Stomach (tissue), 9 donors: ENCODE measurements around the gene ZBTB8OS. TPM values are rescaled to one million over a fixed set of nuclear protein-coding genes. Genes with fewer than 3 reads are reported as not detected.

Source experiments
- DNase-seq, 2 donors: peaks; one replicate each; pipeline versions ENCODE4 v3.0.0 to v3.0.0-alpha.2; 2013 to 2019
- H3K27ac ChIP-seq, 5 donors: fragments of 200-600 bp in 4 of 5; sonication (generic) in 4 of 5; one replicate each; pipeline ENCODE4 v1.5.1; 2013 to 2019; ENCODE audit warnings: mild to moderate bottlenecking in 1 of 5, moderate library complexity in 1 of 5
- H3K27me3 ChIP-seq, 3 donors: fragments of 200-600 bp; sonication (generic); one replicate each; pipeline ENCODE4 v1.5.1; 2017 to 2019; ENCODE audit warnings: mixed run types in 1 of 3
- H3K36me3 ChIP-seq, 4 donors: fragments of 200-600 bp; sonication (generic); 1 replicate in 3 of 4; 2 replicates in 1 of 4; pipeline ENCODE4 v1.5.1; 2016 to 2019
- H3K4me1 ChIP-seq, 4 donors: fragments of 200-600 bp; sonication (generic); one replicate each; pipeline ENCODE4 v1.5.1; 2016 to 2019
- H3K4me3 ChIP-seq, 4 donors: fragments of 200-600 bp; sonication (generic) in 3 of 4; one replicate each; pipeline ENCODE4 v1.5.1; 2016 to 2019; ENCODE audit warnings: mild to moderate bottlenecking in 1 of 4
- H3K9me3 ChIP-seq, 4 donors: fragments of 200-600 bp; sonication (generic); one replicate each; pipeline ENCODE4 v1.5.1; 2016 to 2019
- EP300 ChIP-seq: sonication (generic); formaldehyde crosslinking; IDR thresholded peaks from one replicate; pipeline ENCODE4 v1.6.1; 2017; ENCODE audit warnings: antibody characterized with exemption
- POLR2A ChIP-seq, 4 donors: fragments of 450-650 bp; IDR thresholded peaks; one replicate each; pipeline ENCODE4 v1.6.1; 2016; ENCODE audit warnings: antibody characterized with exemption in 4 of 4, control low read depth in 2 of 4, mild to moderate bottlenecking in 1 of 4, moderate library complexity in 1 of 4
- POLR2AphosphoS5 ChIP-seq, 3 donors: sonication (generic); formaldehyde crosslinking; IDR thresholded peaks; one replicate each; pipeline ENCODE4 v1.6.1; 2016; ENCODE audit warnings: antibody characterized with exemption in 3 of 3
- WGBS, 5 donors: extraction: QIAGEN DNeasy Blood & Tissue Kit in 3 of 5; methylation state at CpG; one replicate each; pipeline versions ENCODE4 v1.1.5 to v1.1.7; 2013 to 2018; 5-methylcytosine and 5-hydroxymethylcytosine counted together
- intact Hi-C: fragments of 100-400 bp; cut with DNase I; formaldehyde crosslinking; loops from one replicate; pipeline ENCODE4 v1.15.1; 2023; ENCODE audit warnings: low total_unique reads
- polyA plus RNA-seq, 3 donors: library from polyadenylated mRNA; stranded (reverse); fragments of 200-250 nt; gene quantifications; one replicate each; pipeline ENCODE4 v1.2.3, GENCODE V29; 2013
- small RNA-seq, 4 donors: library from RNA; depleted of rRNA; stranded (forward); fragments of <200 nt; gene quantifications; one replicate each; pipeline ENCODE3, GENCODE V24; 2016
- total RNA-seq, 5 donors: library from RNA; depleted of rRNA; stranded (reverse); fragments of >200 nt; gene quantifications; one replicate each; pipeline versions ENCODE4 v1.1.0 to v1.2.3, GENCODE V29; 2014 to 2016
- TF ChIP-seq, protein P1 (sequence below), 7 experiments: fragments of 450-650 bp in 4 of 7; fragments of 200-600 bp in 3 of 7; sonication (generic) in 3 of 7; IDR thresholded peaks; one replicate each; pipeline ENCODE4 v1.5.1; 2016 to 2019; ENCODE audit warnings: antibody characterized with exemption in 7 of 7, control low read depth in 2 of 7, mild to moderate bottlenecking in 1 of 7
- donor health status: healthy with polysubstance abuse.
- donor health status: Bipolar disorder and iron deficiency.
- donor health status: healthy.

The ZBTB8OS gene
- total and polyA plus RNA-seq, 8 donors, result 10.4 to 151 (median 49.2) TPM

DNA sequence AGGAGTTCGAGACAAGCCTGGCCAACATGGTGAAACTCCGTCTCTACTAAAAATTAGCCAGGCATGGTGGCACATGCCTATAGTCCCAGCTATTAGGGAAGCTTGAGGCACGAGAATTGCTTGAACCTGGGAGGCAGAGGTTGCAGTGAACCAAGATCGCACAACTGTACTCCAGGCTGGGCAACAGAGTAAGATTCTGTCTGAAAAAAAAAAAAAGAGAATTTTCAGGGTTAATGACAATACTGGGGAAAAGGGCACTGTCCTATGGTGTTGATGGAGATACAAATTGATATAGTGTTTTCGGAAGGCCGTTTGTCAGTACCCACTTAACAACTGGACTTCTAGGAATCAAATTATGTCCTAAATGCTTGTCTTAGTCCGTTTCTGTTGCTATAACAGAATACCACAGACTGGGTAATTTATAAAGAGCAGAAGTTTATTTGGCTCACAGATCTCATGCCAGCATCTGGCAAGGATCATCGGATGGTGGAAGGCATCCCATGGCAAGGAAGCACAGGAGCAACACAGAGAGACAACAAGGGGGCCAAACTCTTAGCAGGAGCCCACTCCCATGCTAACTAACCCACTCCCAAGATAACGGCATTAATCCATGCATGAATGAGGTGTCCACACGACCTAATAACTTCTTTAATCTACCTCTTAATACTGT is 69.9 kb downstream of the ZBTB8OS start:
- TF ChIP-seq POLR2AphosphoS5 (IDR thresholded peaks at IDR 0.05) (no peak), POLR2A (IDR thresholded peaks at IDR 0.05) (no peak), EP300 (no peak)
- TF ChIP-seq, protein P1, sequence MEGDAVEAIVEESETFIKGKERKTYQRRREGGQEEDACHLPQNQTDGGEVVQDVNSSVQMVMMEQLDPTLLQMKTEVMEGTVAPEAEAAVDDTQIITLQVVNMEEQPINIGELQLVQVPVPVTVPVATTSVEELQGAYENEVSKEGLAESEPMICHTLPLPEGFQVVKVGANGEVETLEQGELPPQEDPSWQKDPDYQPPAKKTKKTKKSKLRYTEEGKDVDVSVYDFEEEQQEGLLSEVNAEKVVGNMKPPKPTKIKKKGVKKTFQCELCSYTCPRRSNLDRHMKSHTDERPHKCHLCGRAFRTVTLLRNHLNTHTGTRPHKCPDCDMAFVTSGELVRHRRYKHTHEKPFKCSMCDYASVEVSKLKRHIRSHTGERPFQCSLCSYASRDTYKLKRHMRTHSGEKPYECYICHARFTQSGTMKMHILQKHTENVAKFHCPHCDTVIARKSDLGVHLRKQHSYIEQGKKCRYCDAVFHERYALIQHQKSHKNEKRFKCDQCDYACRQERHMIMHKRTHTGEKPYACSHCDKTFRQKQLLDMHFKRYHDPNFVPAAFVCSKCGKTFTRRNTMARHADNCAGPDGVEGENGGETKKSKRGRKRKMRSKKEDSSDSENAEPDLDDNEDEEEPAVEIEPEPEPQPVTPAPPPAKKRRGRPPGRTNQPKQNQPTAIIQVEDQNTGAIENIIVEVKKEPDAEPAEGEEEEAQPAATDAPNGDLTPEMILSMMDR (IDR thresholded peaks at IDR 0.05), result no peak
- 74 to 88% (median 85%) methylated on average over 10 of the region's 10 CpGs for WGBS, 5 donors
- H3K4me3 ChIP-seq, result no peak overlapping the region
- DNase-seq, result peak in 1 of 2 donors; percentile 48
- no peaks in the 10 kb centered on the region for H3K9me3 ChIP-seq
- H3K36me3 ChIP-seq, result peaks cover 0 to 10% (median 2%) of the 10 kb centered on the region in 4 donors
- H3K4me1 ChIP-seq, result no peaks in the 10 kb centered on the region
- no peaks in the 10 kb centered on the region for H3K27me3 ChIP-seq
- intact Hi-C loops, result no loop called here
- no peak overlapping the region for H3K27ac ChIP-seq

Small RNA genes within 50 kb of the gene (small RNA-seq; reads per million reads assigned to genes)
- 0 reads per million in 4 donors for gene RF00019

Other genes with a start within 250 kb of the ZBTB8OS start
- gene ZBTB8B, start 185.5 kb downstream of the ZBTB8OS start, total RNA-seq, result under 1 TPM in 2 of 5 donors, not detected in 3; under 0.01 to 0.37 TPM
- under 1 TPM in 1 of 3 donors, not detected in 2; 0.15 TPM for gene ZBTB8B, start 185.5 kb downstream of the ZBTB8OS start, polyA plus RNA-seq
- 10 to 100 TPM in 1 of 5 donors, 1 to 10 TPM in 2, under 1 TPM in 2; 0.58 to 23.9 (median 6.5) TPM for gene ZBTB8A, start 111.1 kb downstream of the ZBTB8OS start, total RNA-seq
- gene ZBTB8A, start 111.1 kb downstream of the ZBTB8OS start, polyA plus RNA-seq, result 1 to 10 TPM; 1.6 to 4.1 (median 2.1) TPM
- gene RBBP4, start 658 bp upstream of the ZBTB8OS start, total RNA-seq, result 100 to 1,000 TPM in 3 of 5 donors, 10 to 100 TPM in 2; 43.2 to 226 (median 160) TPM
- gene RBBP4, start 658 bp upstream of the ZBTB8OS start, polyA plus RNA-seq, result 10 to 100 TPM; 38.0 to 56.7 (median 41.4) TPM
- 10 to 100 TPM; 12.3 to 38.5 (median 22.8) TPM for gene SYNC, start 52.2 kb upstream of the ZBTB8OS start, total RNA-seq
- 10 to 100 TPM in 1 of 3 donors, 1 to 10 TPM in 2; 5.5 to 11.6 (median 6.0) TPM for gene SYNC, start 52.2 kb upstream of the ZBTB8OS start, polyA plus RNA-seq
- gene YARS1, start 166.8 kb upstream of the ZBTB8OS start, total RNA-seq, result 10 to 100 TPM; 26.9 to 99.1 (median 64.4) TPM
- 10 to 100 TPM; 44.5 to 53.0 (median 47.8) TPM for gene YARS1, start 166.8 kb upstream of the ZBTB8OS start, polyA plus RNA-seq
- 100 to 1,000 TPM in 1 of 5 donors, 10 to 100 TPM in 3, 1 to 10 TPM in 1; 2.9 to 253 (median 40.6) TPM for gene S100PBP, start 167.1 kb upstream of the ZBTB8OS start, total RNA-seq
- 1 to 10 TPM; 5.7 to 9.3 (median 6.7) TPM for gene S100PBP, start 167.1 kb upstream of the ZBTB8OS start, polyA plus RNA-seq
- gene FNDC5, start 220.4 kb upstream of the ZBTB8OS start, total RNA-seq, result 10 to 100 TPM in 2 of 5 donors, 1 to 10 TPM in 1, under 1 TPM in 1, not detected in 1; 0.89 to 21.0 (median 6.9) TPM
- gene FNDC5, start 220.4 kb upstream of the ZBTB8OS start, polyA plus RNA-seq, result 1 to 10 TPM; 2.0 to 9.9 (median 6.7) TPM
- gene HPCA, start 235.9 kb upstream of the ZBTB8OS start, total RNA-seq, result 1 to 10 TPM in 1 of 5 donors, not detected in 4; 4.9 TPM
- under 1 TPM in 2 of 3 donors, not detected in 1; 0.30 to 0.75 TPM for gene HPCA, start 235.9 kb upstream of the ZBTB8OS start, polyA plus RNA-seq